ENCODE measurements around the gene INAFM2. TPM values are rescaled to one million over a fixed set of nuclear protein-coding genes. Genes with fewer than 3 reads are reported as not detected.

INAFM2 gene
- total and polyA plus RNA-seq, 12 donors: 19.8 to 63.9 (median 40.9) TPM

- Histone ChIP-seq H3K4me3 (no peak overlapping the region), H3K27ac (no peak overlapping the region), H3K9me3 (no peaks in the 10 kb centered on the region), H3K27me3 (peaks cover under 1 to 39% (median 34%) of the 10 kb centered on the region in 7 donors), H3K36me3 (no peaks in the 10 kb centered on the region), H3K4me1 (peaks cover 0 to 38% (median 15%) of the 10 kb centered on the region in 9 donors)
- intact Hi-C loops (cut with DNase I): loop anchor here in 7 of 10 donors (1.0 to 10.0 kb wide), 8 partner anchors 36 to 231 kb away; no protein-coding TSS in a partner anchor
- no peak for ATAC-seq
- WGBS, 2 donors: 91 to 93% methylated on average over 7 of the region's 7 CpGs
- TF ChIP-seq, protein P1, sequence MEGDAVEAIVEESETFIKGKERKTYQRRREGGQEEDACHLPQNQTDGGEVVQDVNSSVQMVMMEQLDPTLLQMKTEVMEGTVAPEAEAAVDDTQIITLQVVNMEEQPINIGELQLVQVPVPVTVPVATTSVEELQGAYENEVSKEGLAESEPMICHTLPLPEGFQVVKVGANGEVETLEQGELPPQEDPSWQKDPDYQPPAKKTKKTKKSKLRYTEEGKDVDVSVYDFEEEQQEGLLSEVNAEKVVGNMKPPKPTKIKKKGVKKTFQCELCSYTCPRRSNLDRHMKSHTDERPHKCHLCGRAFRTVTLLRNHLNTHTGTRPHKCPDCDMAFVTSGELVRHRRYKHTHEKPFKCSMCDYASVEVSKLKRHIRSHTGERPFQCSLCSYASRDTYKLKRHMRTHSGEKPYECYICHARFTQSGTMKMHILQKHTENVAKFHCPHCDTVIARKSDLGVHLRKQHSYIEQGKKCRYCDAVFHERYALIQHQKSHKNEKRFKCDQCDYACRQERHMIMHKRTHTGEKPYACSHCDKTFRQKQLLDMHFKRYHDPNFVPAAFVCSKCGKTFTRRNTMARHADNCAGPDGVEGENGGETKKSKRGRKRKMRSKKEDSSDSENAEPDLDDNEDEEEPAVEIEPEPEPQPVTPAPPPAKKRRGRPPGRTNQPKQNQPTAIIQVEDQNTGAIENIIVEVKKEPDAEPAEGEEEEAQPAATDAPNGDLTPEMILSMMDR (IDR thresholded peaks at IDR 0.05): no peak
- DNase-seq: no peak
These were observed 47.5 kb upstream of the INAFM2 start for GRCh38 chr15:40275954-40276353.

DNA sequence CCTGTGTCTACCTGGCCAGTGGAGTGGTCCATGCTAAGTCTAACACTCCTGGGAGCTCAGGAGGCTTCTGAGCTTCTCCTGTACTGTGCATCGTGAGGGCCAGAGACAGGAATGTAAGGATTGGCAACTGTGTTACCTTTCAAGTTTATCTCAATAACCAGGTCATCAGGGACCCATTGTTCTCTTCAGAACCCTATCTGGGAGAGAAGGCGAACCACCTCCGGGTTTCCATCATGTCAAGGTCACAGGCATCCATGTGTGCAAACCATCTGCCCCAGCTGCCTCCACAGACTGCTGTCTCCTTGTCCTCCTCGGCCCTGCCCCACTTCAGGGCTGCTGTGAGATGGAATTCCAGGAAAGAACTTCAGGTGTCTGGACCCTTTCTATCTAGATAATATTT, 46.6 kb upstream of the INAFM2 start:
- H3K4me1 ChIP-seq: peaks cover under 1 to 42% (median 17%) of the 10 kb centered on the region in 9 donors
- no peak for DNase-seq
- H3K9me3 ChIP-seq: no peaks in the 10 kb centered on the region
- no peaks in the 10 kb centered on the region for H3K36me3 ChIP-seq
- 44 to 55% methylated on average over 4 of the region's 4 CpGs for WGBS, 2 donors
- intact Hi-C loops (cut with DNase I): loop anchor here in 4 of 10 donors (5.0 to 10.0 kb wide), 3 partner anchors 35 to 162 kb away; no protein-coding TSS in a partner anchor
- TF ChIP-seq, protein P1 (IDR thresholded peaks at IDR 0.05): no peak
- H3K27me3 ChIP-seq: peaks cover 8 to 48% (median 42%) of the 10 kb centered on the region in 7 donors
- no peak overlapping the region for H3K27ac ChIP-seq
- ATAC-seq: no peak
- H3K4me3 ChIP-seq: no peak overlapping the region

GRCh38 chr15:40277471-40277870, 46.0 kb upstream of the INAFM2 start:
- ATAC-seq (no peak), DNase-seq (no peak)
- Histone ChIP-seq H3K4me1 (peaks cover 5 to 46% (median 22%) of the 10 kb centered on the region in 9 donors), H3K9me3 (no peaks in the 10 kb centered on the region), H3K27ac (no peak overlapping the region), H3K27me3 (peaks cover 11 to 54% (median 48%) of the 10 kb centered on the region in 7 donors), H3K36me3 (no peaks in the 10 kb centered on the region), H3K4me3 (no peak overlapping the region)
- 34 to 60% methylated on average over 16 of the region's 16 CpGs for WGBS, 2 donors
- TF ChIP-seq, protein P1 (IDR thresholded peaks at IDR 0.05): no peak
- intact Hi-C loops (cut with DNase I): loop anchor here in 4 of 10 donors (5.0 to 10.0 kb wide), 3 partner anchors 35 to 163 kb away; no protein-coding TSS in a partner anchor

DNA sequence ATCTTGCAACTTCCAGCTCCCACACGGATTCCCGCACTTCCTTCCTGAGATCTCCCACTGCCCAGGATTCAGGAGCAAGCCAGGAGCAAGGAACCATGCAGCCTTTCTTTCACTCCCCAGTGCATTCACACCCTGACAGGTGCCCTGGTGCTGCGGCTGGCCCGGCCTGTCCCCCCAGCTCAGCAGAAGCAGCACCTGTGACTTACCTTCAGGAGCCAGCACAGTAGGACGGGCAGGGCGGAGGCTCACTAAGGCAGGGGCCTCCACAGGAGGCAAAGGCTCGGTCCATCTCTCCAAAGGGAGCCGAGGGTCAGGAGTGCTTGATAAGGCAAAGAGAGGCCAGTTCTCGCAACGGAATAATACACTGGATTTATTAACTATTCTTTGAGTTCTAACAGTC, 45.5 kb upstream of the INAFM2 start:
- H3K9me3 ChIP-seq: no peaks in the 10 kb centered on the region
- H3K4me1 ChIP-seq: peaks cover 11 to 51% (median 28%) of the 10 kb centered on the region in 9 donors
- WGBS, 2 donors: 59% methylated on average over 10 of the region's 10 CpGs
- no peak overlapping the region for H3K4me3 ChIP-seq
- H3K27ac ChIP-seq: no peak overlapping the region
- peaks cover 15 to 59% (median 53%) of the 10 kb centered on the region in 7 donors for H3K27me3 ChIP-seq
- no peak for DNase-seq
- no peak for ATAC-seq
- no peaks in the 10 kb centered on the region for H3K36me3 ChIP-seq
- intact Hi-C loops (cut with DNase I): loop anchor here in 6 of 10 donors (2.0 to 10.0 kb wide), 4 partner anchors 34 to 163 kb away; no protein-coding TSS in a partner anchor
- TF ChIP-seq, protein P1 (IDR thresholded peaks at IDR 0.05): no peak

All from heart right ventricle (tissue), 16 donors.